GM12891 (cell line): ENCODE results near the gene RAD17.
A peak's percentile ranks its signal among the peaks of the same experiment; 100 is the strongest.
"Not testable (repeated sequence)": the region's sequence is repeated elsewhere in the genome, so short reads cannot be mapped to it uniquely, and the experiment has no call there.

Experiments used
- DNase-seq: peaks from one replicate; pipeline ENCODE4 v3.0.0; 2011; ENCODE audit warnings: low spot score; ENCODE audit not compliant: insufficient read length
- FAIRE-seq: peaks from 2 replicates; lab custom pipeline; 2011; peaks lifted over from hg19 to GRCh38; lab: Jason Lieb, UNC
- PAX5 ChIP-seq: IDR thresholded peaks from 2 replicates; pipeline ENCODE4 v1.6.1; 2011; ENCODE audit warnings: low read length, moderate library complexity, mild to moderate bottlenecking; ENCODE audit not compliant: insufficient read depth, severe bottlenecking
- POLR2A ChIP-seq: IDR thresholded peaks from 2 replicates; pipeline ENCODE4 v1.6.1; 2011; ENCODE audit warnings: low read depth, low read length, control low read depth
- POLR2AphosphoS5 ChIP-seq: IDR thresholded peaks from 2 replicates; pipeline ENCODE4 v1.6.1; 2011; ENCODE audit warnings: low read depth, low read length, control low read depth
- POU2F2 ChIP-seq: IDR thresholded peaks from 2 replicates; pipeline ENCODE4 v1.6.1; 2011; ENCODE audit warnings: low read depth, mild to moderate bottlenecking, control low read depth, low read length, moderate library complexity
- SPI1 ChIP-seq: IDR thresholded peaks from 2 replicates; pipeline ENCODE4 v1.6.1; 2011; ENCODE audit warnings: low read depth, low read length, control low read depth
- TAF1 ChIP-seq: IDR thresholded peaks from 2 replicates; pipeline ENCODE4 v1.6.1; 2011; ENCODE audit warnings: low read depth, low read length, control low read depth

The RAD17 gene

DNA sequence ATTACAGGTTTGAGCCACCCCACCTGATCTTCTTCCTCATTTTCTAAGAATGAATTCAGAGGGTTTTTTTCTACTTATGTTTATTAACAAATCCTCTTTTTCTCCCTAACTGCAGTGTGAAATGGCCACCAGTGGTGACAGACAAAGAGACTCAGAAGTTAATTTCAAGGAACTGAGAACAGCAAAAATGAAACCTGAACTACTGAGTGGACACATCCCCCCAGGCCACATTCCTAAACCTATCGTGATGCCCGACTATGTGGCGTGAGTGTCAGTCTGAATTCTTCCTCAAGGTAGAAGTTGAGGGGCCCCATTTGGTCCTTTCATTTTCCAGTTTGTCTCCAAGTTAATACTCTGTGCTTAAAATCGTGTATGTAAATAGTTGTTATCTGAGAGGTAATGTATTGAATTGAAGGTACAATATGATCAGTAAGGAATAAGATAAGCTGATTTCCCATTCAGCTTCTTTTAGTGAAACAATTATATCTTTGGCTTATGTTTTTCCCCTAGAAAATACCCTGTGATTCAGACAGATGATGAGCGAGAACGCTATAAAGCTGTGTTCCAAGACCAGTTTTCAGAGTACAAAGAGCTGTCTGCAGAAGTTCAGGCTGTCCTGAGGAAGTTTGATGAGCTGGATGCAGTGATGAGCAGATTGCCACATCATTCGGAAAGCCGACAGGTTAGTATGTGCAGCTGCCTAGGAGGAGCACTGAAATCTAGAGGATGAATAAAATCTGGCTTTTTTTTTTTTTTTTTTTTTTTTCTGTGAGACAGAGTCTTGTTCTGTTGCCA lies 63.0 kb downstream of the RAD17 start:
- FAIRE-seq, result peak; percentile 20
- TF ChIP-seq SPI1, result peak; percentile 89
- TF ChIP-seq POU2F2, result no peak; the same call in 1 of the 2 replicates
- peak; percentile 20; the same call in 1 of the 2 replicates for TF ChIP-seq TAF1
- TF ChIP-seq POLR2AphosphoS5, result no peak
- TF ChIP-seq POLR2A, result no peak
- no peak for TF ChIP-seq PAX5
- DNase-seq, result no peak

DNA sequence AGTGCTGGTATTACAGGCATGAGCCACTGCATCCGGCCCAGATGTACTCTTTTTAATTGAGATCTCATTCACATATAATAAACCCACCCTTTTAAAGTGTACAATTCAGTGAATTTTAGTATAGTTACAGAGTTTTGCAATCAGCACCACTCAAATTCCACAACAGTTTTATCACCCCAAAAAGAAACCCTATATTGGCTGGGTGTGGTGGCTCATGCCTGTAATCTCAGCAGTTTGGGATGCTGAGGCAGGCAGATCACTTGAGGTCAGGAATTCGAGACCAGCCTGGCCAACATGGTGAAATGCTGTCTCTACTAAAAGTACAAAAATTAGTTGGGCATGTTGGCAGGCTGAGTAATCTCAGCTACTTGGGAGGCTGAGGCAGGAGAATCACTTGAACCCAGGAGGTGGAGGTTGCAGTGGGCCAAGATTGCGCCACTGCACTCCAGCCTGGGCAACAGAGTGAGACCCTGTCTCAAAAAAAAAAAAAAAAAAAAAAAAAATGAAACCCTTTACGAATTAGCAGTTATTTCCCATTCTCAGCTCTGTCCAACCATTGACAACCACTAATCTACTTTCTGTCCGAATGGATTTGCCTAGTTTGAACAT lies 65.8 kb downstream of the RAD17 start:
- not testable (repeated sequence) for FAIRE-seq, DNase-seq

DNA sequence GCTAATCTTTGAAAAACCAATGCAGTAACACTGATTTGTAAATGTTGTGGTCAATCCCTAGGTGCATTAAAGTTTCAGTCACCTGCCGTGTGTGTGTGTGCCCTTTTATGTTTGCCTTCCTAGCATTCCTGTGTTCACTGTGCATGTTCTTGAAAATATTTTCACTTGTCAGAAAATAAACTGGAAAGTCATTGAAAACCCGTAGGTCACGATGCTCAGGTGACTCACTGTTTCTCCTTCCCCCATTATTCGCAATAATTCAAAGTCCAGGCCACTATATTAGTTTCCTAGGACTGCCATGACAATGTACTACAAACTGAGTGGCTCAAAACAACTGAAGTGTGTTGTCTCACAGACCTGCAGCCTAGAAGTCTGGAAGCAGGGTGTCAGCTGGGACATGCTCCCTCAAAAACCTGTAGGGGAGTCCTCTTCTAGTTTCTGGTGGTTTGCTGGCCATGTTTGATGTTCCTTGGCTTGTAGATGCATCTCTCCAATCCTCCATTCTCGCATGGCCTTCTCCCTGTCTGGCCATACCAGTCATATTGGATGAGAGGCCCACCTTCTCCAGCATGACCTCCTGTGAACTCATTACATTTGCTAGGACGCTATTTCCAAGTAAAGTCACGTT lies 74.6 kb downstream of the RAD17 start:
- no peak for DNase-seq
- TF ChIP-seq TAF1 (no peak), POLR2AphosphoS5 (no peak), POLR2A (no peak), POU2F2 (no peak), PAX5 (no peak), SPI1 (no peak)
- no peak for FAIRE-seq

DNA sequence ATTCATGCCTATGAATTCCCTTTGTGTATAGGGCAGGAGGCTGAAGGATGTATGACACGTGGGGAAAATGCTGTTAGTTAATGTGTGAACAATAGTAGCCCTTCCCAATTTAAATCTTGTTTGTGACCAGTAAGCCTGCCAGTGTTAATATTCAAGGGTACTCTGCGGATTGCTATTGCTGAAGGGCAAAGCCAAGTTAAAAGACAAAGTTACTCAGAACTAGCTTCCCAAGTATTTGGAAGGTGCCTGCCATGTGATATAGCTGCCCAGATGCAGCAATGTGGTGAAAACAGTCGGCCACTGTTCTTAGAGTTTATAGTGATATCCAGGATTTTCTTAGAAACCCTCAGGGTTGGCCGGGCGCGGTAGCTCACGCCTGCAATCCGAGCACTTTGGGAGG lies 79.9 kb downstream of the RAD17 start:
- no peak for TF ChIP-seq SPI1
- no peak for TF ChIP-seq TAF1
- TF ChIP-seq POLR2AphosphoS5, result no peak
- TF ChIP-seq POLR2A, result no peak
- TF ChIP-seq POU2F2, result no peak
- TF ChIP-seq PAX5, result no peak
- FAIRE-seq, result no peak

DNA sequence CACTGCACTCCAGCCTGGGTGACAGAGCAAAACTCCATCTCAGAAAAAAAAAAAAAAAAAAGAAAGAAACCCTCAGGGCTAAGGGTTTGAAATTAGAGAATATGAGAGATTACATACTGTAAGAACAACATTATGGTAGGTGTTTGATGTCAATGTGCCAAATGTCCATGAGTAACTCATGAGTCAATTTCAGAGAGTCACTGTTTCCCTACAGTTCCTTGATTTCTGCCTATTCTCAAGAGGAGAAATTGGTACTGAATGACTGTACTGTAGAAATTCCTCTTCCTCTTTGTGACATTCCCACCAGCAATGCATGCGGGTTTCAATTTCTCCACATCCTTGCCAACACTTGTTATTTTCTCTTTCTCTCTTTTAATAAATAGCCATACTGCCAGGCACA lies 80.5 kb downstream of the RAD17 start:
- FAIRE-seq (no peak), DNase-seq (no peak)
- TF ChIP-seq POLR2AphosphoS5 (no peak), POLR2A (no peak), PAX5 (no peak), TAF1 (no peak), SPI1 (no peak), POU2F2 (no peak)

More for the DNA sequence above, 79.9 kb downstream of the RAD17 start:
- DNase-seq, result no peak

DNA sequence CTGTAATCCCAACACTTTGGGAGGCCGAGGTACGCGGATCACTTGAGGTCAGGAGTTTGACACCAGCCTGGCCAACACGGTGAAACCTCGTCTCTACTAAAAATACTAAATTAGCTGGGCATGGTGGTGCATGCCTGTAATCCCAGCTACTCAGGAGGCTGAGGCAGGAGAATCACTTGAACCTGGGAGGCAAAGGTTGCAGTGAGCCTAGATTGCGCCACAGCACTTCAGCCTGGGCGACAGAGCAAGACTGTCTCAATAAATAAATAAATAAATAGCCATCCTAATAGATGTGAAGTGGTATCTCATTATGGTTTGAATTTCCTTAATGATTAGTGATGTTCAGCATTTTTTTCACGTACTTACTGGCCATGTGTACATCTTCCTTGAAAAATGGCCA lies 80.9 kb downstream of the RAD17 start:
- not testable (repeated sequence) for FAIRE-seq, DNase-seq

DNA sequence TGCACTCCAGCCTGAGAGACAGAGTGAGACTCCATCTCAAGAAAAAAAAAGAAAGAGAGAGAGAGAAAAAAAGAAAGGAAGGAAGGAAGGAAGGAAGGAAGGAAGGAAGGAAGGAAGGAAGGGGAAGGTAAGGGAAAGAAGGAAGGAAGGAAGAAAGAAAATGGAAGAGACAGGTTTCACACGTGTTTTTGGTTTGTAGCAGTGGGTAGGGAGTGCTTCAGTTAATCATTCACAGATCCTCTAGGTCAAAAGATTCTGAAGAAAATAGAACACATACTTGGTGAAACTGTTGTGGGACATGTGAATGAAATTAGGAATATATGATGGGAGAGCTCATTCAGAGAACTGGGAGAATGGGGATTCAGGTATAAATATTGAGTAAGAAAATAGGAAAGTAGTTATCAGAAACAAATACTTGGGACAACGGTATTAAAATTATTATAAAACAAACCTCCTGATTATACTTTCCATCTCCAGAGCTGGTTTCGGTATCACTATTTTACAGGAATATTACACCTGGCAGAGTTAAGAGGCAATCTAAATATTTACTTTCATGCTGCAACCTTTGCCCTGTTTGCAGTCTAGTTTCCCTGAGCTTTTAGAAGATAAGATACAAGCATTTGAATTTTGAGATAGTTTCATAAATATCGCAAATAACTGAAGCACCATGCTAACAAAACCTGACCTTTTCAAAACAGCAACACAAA lies 82.5 kb downstream of the RAD17 start:
- TF ChIP-seq PAX5, result no peak
- no peak for TF ChIP-seq POLR2AphosphoS5
- TF ChIP-seq TAF1, result no peak
- TF ChIP-seq POLR2A, result no peak
- no peak for TF ChIP-seq POU2F2
- no peak for TF ChIP-seq SPI1
- FAIRE-seq (no peak), DNase-seq (no peak)

DNA sequence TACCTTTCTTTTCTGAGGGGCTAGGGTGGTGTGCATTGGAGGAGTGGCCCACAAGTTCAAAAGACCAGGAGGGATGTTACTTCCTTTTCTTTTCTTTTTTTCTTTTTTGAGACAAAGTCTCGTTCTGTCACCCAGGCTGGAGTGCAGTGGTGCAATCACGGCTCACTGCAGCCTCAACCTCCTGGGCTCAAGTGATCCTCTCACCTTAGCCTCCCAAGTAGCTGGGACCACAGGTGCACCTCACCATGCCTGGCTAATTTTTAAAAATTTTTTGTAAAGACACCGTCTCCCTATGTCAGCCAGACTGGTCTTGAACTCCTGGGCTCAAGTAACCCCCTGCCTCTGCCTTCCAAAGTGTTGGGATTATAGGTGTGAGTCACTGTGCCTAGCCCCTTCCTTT lies 83.9 kb downstream of the RAD17 start:
- DNase-seq, FAIRE-seq: not testable (repeated sequence)

DNA sequence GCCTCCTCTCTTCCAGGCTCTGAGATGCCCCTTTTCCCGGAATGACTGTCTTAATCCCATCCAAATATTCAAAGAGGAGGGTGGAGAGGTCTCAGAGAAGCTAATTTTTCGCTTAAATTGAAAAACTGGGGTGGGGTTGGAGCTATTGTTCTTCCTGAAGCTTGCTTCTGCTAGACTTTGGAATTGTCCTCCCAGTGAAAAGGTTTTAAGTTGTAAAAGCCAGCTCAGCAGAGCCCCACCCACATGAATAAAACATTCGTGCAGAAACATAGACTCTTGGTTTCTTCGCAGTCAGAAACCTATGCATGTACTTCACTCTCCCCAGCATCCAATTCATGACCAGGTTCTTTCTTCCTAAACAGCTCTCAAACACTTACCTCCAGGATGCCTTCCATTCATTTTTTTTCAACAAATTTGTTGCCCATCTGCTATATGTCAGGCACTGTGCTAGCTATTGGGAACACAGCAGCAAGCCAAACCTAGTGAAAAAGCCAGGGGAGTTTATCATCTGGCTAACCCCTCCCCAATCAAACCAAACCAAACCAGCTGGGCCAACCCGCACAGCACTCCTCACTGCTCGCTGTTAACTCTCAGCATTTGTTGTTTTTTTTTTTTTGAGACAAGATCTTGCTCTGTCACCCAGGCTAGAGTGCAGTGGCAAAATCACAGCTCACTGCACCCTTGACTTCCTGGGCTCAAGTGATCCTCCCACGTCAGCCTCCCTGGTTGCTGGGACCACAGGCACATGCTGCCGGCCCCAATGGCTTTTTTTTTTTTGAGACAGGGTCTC lies 85.0 kb downstream of the RAD17 start:
- FAIRE-seq (no peak), DNase-seq (no peak)
- TF ChIP-seq SPI1, result no peak
- no peak for TF ChIP-seq PAX5
- TF ChIP-seq TAF1, result no peak
- TF ChIP-seq POLR2AphosphoS5, result no peak
- TF ChIP-seq POU2F2, result no peak
- no peak for TF ChIP-seq POLR2A

DNA sequence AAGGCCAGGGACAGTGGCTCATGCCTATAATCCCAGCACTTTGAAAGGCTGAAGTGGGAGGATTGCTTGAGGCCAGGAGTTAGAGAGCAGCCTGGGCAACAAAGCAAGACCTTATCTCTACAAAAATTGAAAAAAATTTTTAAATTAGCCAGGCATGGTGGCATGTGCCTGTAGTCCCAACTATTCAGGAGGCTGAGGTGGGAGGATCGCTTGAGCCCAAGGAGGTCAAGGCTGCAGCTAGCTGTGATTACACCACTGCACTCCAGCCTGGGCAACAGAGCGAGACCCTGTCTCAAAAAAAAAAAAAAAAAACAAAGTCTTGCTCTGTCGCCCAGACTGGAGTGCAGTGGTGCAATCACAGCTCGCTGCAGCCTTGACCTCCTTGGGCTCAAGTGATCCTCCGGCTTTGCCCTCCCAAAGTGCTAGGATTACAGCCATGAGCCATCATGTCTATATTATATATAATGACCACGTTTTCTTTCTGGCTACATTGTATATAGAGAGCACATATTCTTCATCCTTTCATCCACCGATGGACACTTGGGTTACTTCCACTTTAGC lies 85.9 kb downstream of the RAD17 start:
- FAIRE-seq, DNase-seq: not testable (repeated sequence)
